Transverse colon (tissue), 4 donors: ENCODE data around the gene DHRS9. TPM values are rescaled to one million over a fixed set of nuclear protein-coding genes. Genes with fewer than 3 reads are reported as not detected.
"Not testable (repeated sequence)": the region's sequence is repeated elsewhere in the genome, so short reads cannot be mapped to it uniquely, and the experiment has no call there.

Source experiments
- DNase-seq: peaks from one replicate; pipeline ENCODE4 v3.0.0-alpha.2; 2019
- H3K27ac ChIP-seq, 4 donors: fragments of 200-600 bp; sonication (generic); 2 replicates each; pipeline ENCODE4 v1.5.1; 2016 to 2018; ENCODE audit warnings: inconsistent platforms in 4 of 4
- H3K27me3 ChIP-seq: fragments of 200-600 bp; sonication (generic); 2 replicates; pipeline ENCODE4 v1.5.1; 2017; ENCODE audit warnings: inconsistent platforms
- H3K36me3 ChIP-seq, 4 donors: fragments of 200-600 bp; sonication (generic); 2 replicates each; pipeline ENCODE4 v1.5.1; 2017 to 2019; ENCODE audit warnings: inconsistent platforms in 4 of 4
- H3K4me1 ChIP-seq, 4 donors: fragments of 200-600 bp; sonication (generic); 2 replicates each; pipeline ENCODE4 v1.5.1; 2017 to 2020; ENCODE audit warnings: inconsistent platforms in 4 of 4
- H3K4me3 ChIP-seq, 4 donors: fragments of 200-600 bp; sonication (generic); 1 replicate in 1 of 4; 2 replicates in 3 of 4; pipeline versions ENCODE4 v1.5.1 to v1.6.1; 2017 to 2019; ENCODE audit warnings: inconsistent platforms in 4 of 4
- H3K9me3 ChIP-seq, 2 donors: fragments of 200-600 bp; sonication (generic); 2 replicates each; pipeline ENCODE4 v1.5.1; 2017 to 2019; ENCODE audit warnings: inconsistent platforms in 2 of 2
- EP300 ChIP-seq: sonication (generic); formaldehyde crosslinking; IDR thresholded peaks from one replicate; pipeline ENCODE4 v1.6.1; 2017; ENCODE audit warnings: antibody characterized with exemption, low read depth
- POLR2A ChIP-seq: fragments of 450-650 bp; IDR thresholded peaks from one replicate; pipeline ENCODE4 v1.6.1; 2016; ENCODE audit warnings: antibody characterized with exemption, mild to moderate bottlenecking, moderate library complexity
- POLR2AphosphoS5 ChIP-seq, 3 donors: sonication (generic); formaldehyde crosslinking; IDR thresholded peaks; one replicate each; pipeline ENCODE4 v1.6.1; 2016; ENCODE audit warnings: antibody characterized with exemption in 3 of 3
- WGBS, 2 donors: methylation state at CpG; one replicate each; pipeline ENCODE4 v1.1.5; 2018; ENCODE audit warnings: low coverage in 1 of 2; 5-methylcytosine and 5-hydroxymethylcytosine counted together
- in situ Hi-C, 4 donors: fragments of 200-750 bp; cut with MboI; loops; one replicate each; pipeline versions ENCODE4 v1.15.0 to v1.15.1; 2017; ENCODE audit warnings: low sequenced_read_pairs in 3 of 4, low pct_ligation_motif_present in 1 of 4, low pct_unique_long_range_greater_than_20kb in 1 of 4
- intact Hi-C: fragments of 100-400 bp; cut with DNase I; formaldehyde crosslinking; loops from one replicate; pipeline ENCODE4 v1.15.1; 2023; ENCODE audit warnings: low total_unique reads
- total RNA-seq, 4 donors: library from RNA; depleted of rRNA; stranded (reverse); fragments of >200 nt; gene quantifications; one replicate each; pipeline ENCODE4 v1.1.0, GENCODE V29; 2016
- TF ChIP-seq, protein P1 (sequence below), 5 experiments: fragments of 200-600 bp in 3 of 5; fragments of 450-650 bp in 2 of 5; sonication (generic) in 3 of 5; IDR thresholded peaks; 1 replicate in 2 of 5; 2 replicates in 3 of 5; pipeline ENCODE4 v1.5.1; 2016 to 2017; ENCODE audit warnings: antibody characterized with exemption in 5 of 5, inconsistent platforms in 3 of 5, mild to moderate bottlenecking in 2 of 5, moderate library complexity in 1 of 5

The DHRS9 gene
- total RNA-seq, 4 donors from 2014 or later, result 20.9 to 257 (median 153) TPM

DNA sequence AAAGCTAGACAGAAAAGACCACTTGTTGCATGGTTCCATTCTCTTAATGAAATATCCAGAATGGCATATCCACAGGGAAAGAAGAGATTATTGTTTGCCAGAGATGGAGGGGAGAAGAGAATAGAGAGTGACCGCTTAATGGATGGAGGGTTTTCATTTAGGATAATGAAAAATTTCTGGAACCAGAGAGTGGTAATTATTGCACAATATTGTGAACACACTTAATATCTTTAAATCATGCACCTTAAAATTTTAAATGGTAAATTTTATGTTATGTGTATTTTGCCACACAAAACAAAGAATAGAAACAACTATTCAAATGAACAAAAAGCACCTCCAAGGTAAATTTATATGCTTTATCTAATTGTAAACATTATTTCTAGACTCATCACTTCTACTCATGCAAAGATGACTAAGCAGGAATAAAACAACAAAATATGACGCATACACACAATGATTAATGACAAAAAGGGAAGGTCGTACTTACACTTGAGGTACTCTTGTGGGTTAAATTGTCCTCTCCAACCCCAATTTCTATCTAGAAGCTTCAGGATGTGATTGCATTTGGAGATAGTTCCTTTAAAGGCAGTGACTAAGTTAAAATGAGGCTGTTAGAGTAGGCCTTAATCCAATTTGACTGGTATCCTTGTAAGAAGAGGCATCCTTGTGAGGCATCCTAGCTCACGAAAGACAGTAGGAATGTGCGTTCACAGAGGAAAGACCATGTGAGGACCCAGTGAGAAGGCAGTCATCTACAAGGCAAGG lies 18.7 kb upstream of the DHRS9 start:
- in situ Hi-C loops, result no loop called here
- TF ChIP-seq EP300 (no peak), POLR2A (no peak), POLR2AphosphoS5 (IDR thresholded peaks at IDR 0.05) (no peak)
- TF ChIP-seq, protein P1, sequence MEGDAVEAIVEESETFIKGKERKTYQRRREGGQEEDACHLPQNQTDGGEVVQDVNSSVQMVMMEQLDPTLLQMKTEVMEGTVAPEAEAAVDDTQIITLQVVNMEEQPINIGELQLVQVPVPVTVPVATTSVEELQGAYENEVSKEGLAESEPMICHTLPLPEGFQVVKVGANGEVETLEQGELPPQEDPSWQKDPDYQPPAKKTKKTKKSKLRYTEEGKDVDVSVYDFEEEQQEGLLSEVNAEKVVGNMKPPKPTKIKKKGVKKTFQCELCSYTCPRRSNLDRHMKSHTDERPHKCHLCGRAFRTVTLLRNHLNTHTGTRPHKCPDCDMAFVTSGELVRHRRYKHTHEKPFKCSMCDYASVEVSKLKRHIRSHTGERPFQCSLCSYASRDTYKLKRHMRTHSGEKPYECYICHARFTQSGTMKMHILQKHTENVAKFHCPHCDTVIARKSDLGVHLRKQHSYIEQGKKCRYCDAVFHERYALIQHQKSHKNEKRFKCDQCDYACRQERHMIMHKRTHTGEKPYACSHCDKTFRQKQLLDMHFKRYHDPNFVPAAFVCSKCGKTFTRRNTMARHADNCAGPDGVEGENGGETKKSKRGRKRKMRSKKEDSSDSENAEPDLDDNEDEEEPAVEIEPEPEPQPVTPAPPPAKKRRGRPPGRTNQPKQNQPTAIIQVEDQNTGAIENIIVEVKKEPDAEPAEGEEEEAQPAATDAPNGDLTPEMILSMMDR (IDR thresholded peaks at IDR 0.05), result no peak
- 84 to 89% methylated on average over 4 to 5 of the region's 5 CpGs for WGBS, 2 donors

DNA sequence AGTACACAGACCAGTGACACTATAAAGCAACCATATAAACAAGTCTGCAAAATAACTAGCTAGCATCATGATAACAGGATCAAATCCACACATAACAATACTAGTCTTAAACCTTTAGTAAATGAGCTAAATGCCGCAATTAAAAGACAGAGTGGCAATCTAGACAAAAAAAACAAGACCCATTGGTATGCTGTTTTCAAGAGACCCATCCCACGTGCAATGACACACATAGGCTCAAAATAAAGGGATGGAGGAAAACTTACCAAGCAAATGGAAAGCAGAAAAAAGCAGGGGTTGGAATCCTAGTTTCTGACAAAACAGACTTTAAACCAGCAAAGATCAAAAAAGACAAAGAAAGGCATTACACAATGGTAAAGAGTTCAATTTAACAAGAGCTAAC lies 14.8 kb upstream of the DHRS9 start:
- 86 to 91% methylated on average over 2 of the region's 2 CpGs for WGBS, 2 donors
- intact Hi-C loops, DNase-seq, H3K4me3 ChIP-seq, H3K27me3 ChIP-seq, in situ Hi-C loops, H3K4me1 ChIP-seq, H3K27ac ChIP-seq, H3K36me3 ChIP-seq: not testable (repeated sequence)
- peaks cover 20 to 21% of the 10 kb centered on the region in 2 donors for H3K9me3 ChIP-seq

More for the DNA sequence above, 18.7 kb upstream of the DHRS9 start:
- Histone ChIP-seq H3K9me3 (peaks cover 13 to 17% of the 10 kb centered on the region in 2 donors), H3K36me3 (no peaks in the 10 kb centered on the region), H3K4me1 (peaks cover 0 to 4% (median 0%) of the 10 kb centered on the region in 4 donors), H3K27me3 (no peaks in the 10 kb centered on the region), H3K27ac (no peak overlapping the region), H3K4me3 (no peak overlapping the region)
- DNase-seq, result no peak
- intact Hi-C loops, result no loop called here

DNA sequence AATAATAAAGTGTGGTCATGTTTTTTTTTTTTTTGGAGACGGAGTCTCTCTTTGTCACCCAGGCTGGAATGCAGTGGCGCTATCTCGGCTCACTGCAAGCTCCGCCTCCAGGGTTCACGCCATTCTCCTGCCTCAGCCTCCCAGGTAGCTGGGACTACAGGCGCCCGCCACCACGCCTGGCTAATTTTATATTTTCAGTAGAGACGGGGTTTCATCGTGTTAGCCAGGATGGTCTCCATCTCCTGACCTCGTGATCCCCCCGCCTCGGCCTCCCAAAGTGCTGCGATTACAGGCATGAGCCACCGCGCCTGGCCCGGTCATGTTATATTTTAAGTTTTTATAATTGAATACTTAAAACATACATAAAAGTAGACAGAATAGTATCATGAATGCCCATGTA lies 5.2 kb upstream of the DHRS9 start:
- intact Hi-C loops, H3K9me3 ChIP-seq, H3K27ac ChIP-seq, H3K36me3 ChIP-seq, in situ Hi-C loops, H3K4me3 ChIP-seq, H3K27me3 ChIP-seq, DNase-seq: not testable (repeated sequence)
- H3K4me1 ChIP-seq, result peaks cover 0 to 46% (median 10%) of the 10 kb centered on the region in 4 donors
- WGBS, 2 donors, result 92 to 95% methylated on average over 12 to 17 of the region's 17 CpGs

DNA sequence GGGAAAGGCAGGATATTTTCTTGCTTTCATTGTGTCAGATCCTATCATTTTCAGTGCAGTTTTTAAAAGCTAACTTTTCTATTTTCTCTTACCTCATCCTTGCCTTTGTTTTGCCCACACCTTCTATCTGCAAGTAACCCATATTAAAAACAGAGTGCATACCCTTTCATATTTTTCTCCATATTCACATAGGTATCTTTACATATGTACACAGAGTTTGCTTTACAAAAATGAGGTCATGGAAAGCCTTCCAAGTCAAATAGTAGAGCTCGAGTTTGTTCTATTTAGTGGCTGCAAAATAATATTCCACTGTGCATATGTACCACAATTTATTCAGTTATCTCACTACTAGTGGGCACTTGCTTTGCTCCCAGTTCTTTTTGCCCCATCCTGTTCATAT lies 3.9 kb upstream of the DHRS9 start:
- no peak for DNase-seq
- in situ Hi-C loops, result no loop called here

DNA sequence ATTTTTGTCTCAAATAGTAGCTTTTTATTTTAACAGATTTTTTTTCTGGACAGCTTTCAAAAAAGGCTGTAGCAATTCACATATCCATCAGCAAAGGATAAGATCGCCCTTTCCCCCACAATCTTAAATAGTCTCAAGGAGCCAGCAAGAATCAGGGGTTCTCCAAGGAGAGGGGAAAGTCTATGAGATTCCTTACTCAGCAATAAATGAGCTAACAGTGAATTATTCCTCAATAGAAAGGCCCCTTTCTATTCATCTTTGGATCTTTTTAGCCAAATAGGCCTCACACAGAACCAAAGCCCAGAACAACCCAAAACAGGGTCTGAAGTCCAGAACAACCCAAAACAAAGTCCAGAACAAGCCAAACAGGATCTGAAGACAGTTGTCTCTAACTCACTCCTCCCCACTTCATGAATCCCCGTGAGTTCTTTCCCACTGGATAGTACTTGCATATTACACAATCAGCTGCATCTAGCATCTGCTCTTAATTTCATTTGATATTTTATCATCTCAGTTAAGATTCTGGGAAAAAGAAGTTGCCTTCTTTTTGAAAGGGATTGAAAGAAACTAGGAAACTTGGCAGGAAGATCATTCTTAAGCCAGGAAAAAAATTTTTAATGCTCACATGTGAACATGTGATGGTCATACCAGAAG lies 3.4 kb upstream of the DHRS9 start:
- TF ChIP-seq EP300, result no peak
- TF ChIP-seq, protein P1 (IDR thresholded peaks at IDR 0.05), result no peak
- no peak for TF ChIP-seq POLR2AphosphoS5 (IDR thresholded peaks at IDR 0.05)
- TF ChIP-seq POLR2A, result no peak
- Histone ChIP-seq H3K27me3 (no peaks in the 10 kb centered on the region), H3K4me1 (peaks cover 0 to 52% (median 10%) of the 10 kb centered on the region in 4 donors), H3K4me3 (no peak overlapping the region), H3K36me3 (no peaks in the 10 kb centered on the region), H3K27ac (peak overlapping the region; percentile 56 to 79 (median 76)), H3K9me3 (no peaks in the 10 kb centered on the region)
- 85 to 86% methylated on average over 2 of the region's 2 CpGs for WGBS, 2 donors
- DNase-seq, result no peak
- intact Hi-C loops (loop anchor here (2.0 kb wide), 1 partner anchor 59 kb away; no protein-coding TSS in a partner anchor), in situ Hi-C loops (no loop called here)

More for the DNA sequence above, 3.9 kb upstream of the DHRS9 start:
- no peak overlapping the region for H3K4me3 ChIP-seq
- H3K9me3 ChIP-seq, result no peaks in the 10 kb centered on the region
- no peaks in the 10 kb centered on the region for H3K36me3 ChIP-seq
- TF ChIP-seq, protein P1 (IDR thresholded peaks at IDR 0.05), result no peak
- no peak for TF ChIP-seq POLR2AphosphoS5 (IDR thresholded peaks at IDR 0.05)
- TF ChIP-seq EP300, result no peak
- TF ChIP-seq POLR2A, result no peak
- no peaks in the 10 kb centered on the region for H3K27me3 ChIP-seq
- WGBS, 2 donors, result 40 to 46% methylated on average over 1 of the region's 1 CpG
- intact Hi-C loops, result no loop called here
- H3K27ac ChIP-seq, result peak overlapping the region in 1 of 4 donors; percentile 79
- peaks cover 0 to 52% (median 10%) of the 10 kb centered on the region in 4 donors for H3K4me1 ChIP-seq
